NCI-H1694 (cell line): ENCODE measurements around the gene ESPNL.

Experiments
- DNase-seq: peaks from one replicate; lab custom pipeline; 2025; lab: John Stamatoyannopoulos, UW

ESPNL gene

DNA sequence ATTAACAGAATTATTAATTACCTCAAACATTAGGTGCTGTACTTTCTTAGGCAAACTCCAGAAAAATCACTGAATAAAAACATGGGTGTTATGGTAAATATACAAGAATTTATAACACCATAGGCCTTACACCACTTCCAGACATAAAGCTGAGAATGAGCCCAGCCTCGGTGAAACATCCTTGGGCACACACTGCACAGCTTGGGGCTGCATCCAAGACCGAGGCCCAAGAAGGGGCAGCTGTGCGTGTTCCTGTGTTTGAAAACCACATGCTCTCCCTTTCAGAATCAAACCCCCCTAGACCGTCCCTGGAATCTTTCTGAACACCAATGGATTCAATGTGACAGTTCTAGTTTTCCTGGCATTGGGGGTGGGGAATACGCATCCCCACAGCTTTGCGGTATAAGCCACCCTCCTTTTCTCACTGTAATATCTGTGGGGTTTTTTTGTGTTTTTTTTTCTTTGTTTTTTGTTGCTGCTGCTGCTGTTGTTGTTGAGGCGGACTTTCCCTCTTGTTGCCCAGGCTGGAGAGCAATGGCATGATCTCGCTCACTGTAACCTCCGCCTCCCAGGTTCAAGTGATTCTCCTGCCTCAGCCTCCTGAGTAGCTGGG is 71.5 kb downstream of the ESPNL start:
- DNase-seq = no peak

DNA sequence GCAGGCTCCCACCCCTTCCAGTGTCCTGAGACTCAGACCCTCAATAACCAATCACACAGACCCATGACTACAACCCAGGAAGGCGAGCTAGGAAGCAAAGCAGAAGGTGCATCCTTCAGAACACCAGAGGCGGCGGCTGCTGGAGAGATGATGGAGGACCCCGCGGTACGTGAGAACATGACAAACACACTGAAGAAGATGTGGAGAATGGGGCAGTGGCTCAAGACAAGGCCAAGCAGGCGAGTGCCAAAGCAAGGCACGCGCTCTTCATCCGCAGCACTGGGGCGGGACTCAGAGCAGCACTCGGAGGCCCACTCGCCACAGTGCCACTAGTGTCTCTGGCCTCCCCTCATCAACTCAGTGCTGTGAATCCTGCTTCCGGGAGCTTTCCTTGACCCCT is 72.3 kb downstream of the ESPNL start:
- no peak for DNase-seq

DNA sequence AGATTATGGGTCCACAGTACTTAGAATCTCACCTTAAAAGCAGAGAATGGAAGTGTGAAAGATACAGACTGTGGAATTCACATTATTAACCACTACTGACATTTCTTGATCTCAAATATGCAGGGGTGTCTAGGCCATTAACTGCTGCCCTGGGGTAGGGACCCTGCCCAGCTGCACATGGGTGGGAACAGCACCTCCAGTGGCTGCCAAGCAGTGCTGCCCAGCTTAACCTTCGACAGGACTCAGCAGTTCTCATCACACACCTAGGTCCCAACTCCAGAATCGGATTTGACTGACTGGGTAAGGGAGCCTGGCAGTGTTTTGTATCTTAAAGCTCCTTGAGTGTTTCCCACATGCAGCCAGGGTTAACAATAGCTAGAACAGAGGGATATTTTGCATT is 73.6 kb downstream of the ESPNL start:
- DNase-seq = no peak

DNA sequence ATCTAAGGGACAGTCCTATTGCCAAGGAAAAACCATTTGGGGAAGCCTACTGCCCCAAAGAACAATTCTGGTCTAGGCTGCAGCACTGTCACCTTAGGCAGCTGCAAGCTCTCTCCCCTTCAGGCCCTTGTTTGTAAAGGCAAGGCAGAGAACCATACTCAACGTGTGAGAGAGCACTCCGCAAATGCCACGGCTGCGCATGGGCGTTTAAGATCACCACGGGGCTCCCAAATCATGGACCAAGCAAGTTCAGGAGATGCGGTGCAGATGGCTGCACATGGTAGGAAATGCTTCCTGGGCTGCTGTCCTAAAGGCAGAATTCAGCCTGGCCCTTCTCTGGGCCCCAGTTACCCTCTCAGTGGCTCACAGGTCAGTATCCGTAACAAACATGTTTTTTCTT is 74.2 kb downstream of the ESPNL start:
- DNase-seq = no peak

DNA sequence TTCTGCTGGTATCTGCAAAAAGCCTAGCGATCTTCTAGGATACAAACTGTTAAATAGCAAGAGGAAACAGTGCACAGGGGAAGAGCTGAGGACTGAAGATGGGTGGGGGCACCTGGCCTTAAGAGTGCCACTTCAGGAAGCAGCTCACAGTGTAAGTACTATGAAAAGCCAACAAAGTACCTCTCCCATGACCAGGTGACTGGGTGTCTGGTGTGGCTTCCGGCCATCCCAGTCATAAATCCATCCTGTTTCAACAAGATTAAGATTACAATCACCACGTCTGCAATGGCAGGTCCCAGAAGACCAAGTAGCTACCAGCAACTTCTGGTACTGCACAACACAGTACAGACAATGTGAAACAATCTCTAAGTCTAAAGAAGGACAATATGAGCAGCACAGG is 74.6 kb downstream of the ESPNL start:
- no peak for DNase-seq

DNA sequence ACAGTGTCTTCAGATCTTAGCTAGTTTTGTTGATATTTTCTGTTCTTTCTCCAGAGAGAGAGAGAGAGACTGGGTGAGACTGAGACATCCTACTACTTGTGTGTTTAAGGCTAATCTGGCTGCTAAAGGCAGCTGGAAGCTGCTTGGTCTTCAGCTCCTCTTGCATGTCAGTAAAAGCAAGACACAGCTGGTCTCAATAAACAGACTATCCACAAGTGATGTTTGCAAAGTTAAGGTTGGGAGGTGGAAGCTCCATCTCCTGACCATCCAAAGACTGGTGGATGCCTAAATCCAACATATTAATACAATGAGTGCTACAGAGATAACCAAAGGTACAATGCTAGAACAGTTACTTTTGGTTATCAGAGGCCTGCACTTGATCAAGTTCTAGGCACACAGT is 76.5 kb downstream of the ESPNL start:
- DNase-seq = no peak

DNA sequence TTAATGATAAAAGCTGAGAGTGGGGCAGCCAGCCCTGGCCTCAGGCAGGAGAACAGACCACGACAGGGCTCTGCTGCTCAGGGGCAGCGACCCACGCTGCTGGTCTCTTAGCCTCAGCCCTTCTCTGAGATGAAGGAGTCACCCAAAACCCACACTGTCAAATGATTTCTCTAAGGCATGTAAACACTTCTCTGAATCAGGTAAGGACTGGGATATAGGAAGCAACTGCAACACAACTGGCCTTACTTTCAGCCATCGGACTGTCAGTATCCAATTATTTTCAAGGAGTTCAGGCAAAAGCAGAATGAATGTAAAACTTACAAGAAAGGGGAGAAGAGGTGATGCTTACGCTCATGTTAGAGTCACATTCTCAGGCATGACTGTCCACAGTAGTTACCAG is 80.4 kb downstream of the ESPNL start:
- DNase-seq = no peak

DNA sequence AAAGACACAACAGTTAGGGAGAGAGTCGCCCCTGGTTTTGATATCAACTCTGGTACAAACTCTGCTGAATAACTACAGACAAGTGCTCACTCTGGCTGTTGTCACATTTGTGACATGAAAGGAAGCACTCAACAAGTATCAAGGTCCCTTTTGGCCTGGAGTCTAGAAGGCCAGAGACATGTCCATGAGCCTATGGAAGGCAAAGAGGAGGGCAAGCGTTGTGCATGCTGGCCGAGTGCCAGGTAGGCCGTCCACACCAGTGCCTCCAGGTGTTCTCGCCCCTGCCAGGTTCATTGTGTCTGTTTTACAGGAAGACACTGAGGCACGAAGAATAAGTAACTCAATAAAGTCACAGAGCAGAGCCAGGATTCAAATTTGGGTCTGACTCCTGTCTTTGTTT is 82.2 kb downstream of the ESPNL start:
- DNase-seq = no peak
